ENCODE results near the gene ELAVL1. TPM values are rescaled to one million over a fixed set of nuclear protein-coding genes. Genes with fewer than 3 reads are reported as not detected.
A peak's percentile ranks its signal among the peaks of the same experiment; 100 is the strongest.

Gene ELAVL1
- polyA plus RNA-seq, 1 donor from 2014 or later, result 19.1 TPM

- H3K9ac ChIP-seq (ENCODE audit: low read length), result peak overlapping the region; percentile 85
- peak overlapping the region; percentile 13 for H3K4me2 ChIP-seq (ENCODE audit: low read length)
- H2AFZ ChIP-seq (ENCODE audit: low read depth, low read length), result peak overlapping the region; percentile 33
- H3K27ac ChIP-seq (ENCODE audit: low read length), result peak overlapping the region; percentile 81
- H3K36me3 ChIP-seq (ENCODE audit: insufficient read depth, low read length), result no peaks in the 10 kb centered on the region
- H3F3A ChIP-seq (ENCODE audit: insufficient read depth, low read length, poor library complexity, severe bottlenecking), result no peaks in the 10 kb centered on the region
- H3K27me3 ChIP-seq (ENCODE audit: insufficient read depth, low read depth, low read length), result peaks cover 31% of the 10 kb centered on the region
- H3K79me2 ChIP-seq (replicated peaks; ENCODE audit: insufficient read depth, low read length), result peaks cover 14% of the 10 kb centered on the region
- TF ChIP-seq MXI1 (conservative IDR thresholded peaks at IDR 0.05; ENCODE audit: poor library complexity, severe bottlenecking) (no peak), EP300 (conservative IDR thresholded peaks at IDR 0.05; ENCODE audit: poor library complexity, severe bottlenecking) (no peak), EZH2 (IDR thresholded peaks at IDR 0.05; ENCODE audit: borderline replicate concordance, insufficient read depth, low read length, poor library complexity, severe bottlenecking) (no peak), POLR2AphosphoS5 (IDR thresholded peaks at IDR 0.05) (no peak)
- no peaks in the 10 kb centered on the region for H3K9me3 ChIP-seq (ENCODE audit: low read length)
- H3K4me3 ChIP-seq (ENCODE audit: low read length), result peak overlapping the region; percentile 85
- H3K9me2 ChIP-seq (ENCODE audit: insufficient read depth, low read length), result no peaks in the 10 kb centered on the region
- peaks cover 10% of the 10 kb centered on the region for H4K20me1 ChIP-seq (ENCODE audit: insufficient read depth)
These were observed 84.7 kb downstream of the ELAVL1 start for GRCh38 chr19:7920519-7921301.

DNA sequence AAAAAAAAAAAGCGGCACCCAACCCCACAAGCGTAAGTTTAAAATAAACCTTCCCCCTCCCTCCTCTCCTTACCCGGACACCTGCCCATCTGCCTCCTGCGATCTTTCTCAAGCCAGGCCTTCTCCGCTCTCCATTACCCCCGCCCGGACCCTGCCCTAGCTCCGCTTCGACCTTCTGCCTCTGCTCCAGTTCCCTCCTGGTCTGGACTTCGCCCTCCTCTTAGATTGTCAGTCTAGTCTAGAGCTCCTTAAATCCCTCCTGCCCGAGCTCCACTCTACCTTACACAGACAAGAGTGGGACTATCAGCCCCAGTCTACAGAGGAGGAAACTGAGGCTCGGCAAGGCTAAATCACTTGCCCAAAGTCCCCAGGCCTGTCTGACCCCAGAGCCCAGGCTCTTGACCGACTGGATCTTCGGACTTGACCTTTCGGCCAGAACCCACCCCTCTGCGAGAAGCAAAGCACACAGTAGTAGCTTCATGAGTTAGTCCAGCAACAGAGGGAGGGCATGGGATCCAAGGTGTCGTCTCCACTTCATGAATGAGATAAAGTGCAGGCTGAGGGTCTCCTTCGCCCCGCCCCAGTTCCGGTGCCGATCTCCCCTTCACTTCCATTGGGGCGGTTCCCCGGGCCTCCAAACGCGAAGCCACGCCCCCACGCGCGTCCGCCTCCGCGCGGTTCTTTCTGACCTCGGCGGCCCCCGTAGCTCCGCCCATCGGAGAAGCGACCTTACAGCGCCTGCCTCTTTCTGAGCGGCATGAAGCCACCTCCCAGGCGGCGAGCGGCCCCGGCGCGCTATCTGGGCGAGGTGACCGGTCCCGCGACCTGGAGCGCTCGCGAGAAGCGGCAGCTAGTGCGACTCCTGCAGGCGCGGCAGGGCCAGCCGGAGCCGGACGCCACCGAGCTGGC is 85.6 kb downstream of the ELAVL1 start, which contains the start of gene SNAPC2:
Gene SNAPC2 (plus strand): TSS at position 729 of the 909 bp plus-strand sequence. CDS start 29 bp downstream, at position 758.
- peaks cover 12% of the 10 kb centered on the region for H3K79me2 ChIP-seq (replicated peaks; ENCODE audit: insufficient read depth, low read length)
- peak within 1 kb of the TSS; percentile 33 for H2AFZ ChIP-seq (ENCODE audit: low read depth, low read length)
- peak within 1 kb of the TSS; percentile 85 for H3K9ac ChIP-seq (ENCODE audit: low read length)
- no peaks in the 10 kb centered on the region for H3K9me2 ChIP-seq (ENCODE audit: insufficient read depth, low read length)
- no peaks in the 10 kb centered on the region for H3F3A ChIP-seq (ENCODE audit: insufficient read depth, low read length, poor library complexity, severe bottlenecking)
- H3K27ac ChIP-seq (ENCODE audit: low read length), result peak within 1 kb of the TSS; percentile 81
- TF ChIP-seq, protein P1, sequence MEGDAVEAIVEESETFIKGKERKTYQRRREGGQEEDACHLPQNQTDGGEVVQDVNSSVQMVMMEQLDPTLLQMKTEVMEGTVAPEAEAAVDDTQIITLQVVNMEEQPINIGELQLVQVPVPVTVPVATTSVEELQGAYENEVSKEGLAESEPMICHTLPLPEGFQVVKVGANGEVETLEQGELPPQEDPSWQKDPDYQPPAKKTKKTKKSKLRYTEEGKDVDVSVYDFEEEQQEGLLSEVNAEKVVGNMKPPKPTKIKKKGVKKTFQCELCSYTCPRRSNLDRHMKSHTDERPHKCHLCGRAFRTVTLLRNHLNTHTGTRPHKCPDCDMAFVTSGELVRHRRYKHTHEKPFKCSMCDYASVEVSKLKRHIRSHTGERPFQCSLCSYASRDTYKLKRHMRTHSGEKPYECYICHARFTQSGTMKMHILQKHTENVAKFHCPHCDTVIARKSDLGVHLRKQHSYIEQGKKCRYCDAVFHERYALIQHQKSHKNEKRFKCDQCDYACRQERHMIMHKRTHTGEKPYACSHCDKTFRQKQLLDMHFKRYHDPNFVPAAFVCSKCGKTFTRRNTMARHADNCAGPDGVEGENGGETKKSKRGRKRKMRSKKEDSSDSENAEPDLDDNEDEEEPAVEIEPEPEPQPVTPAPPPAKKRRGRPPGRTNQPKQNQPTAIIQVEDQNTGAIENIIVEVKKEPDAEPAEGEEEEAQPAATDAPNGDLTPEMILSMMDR (IDR thresholded peaks at IDR 0.05; ENCODE audit: poor library complexity, severe bottlenecking), result peak; percentile 49
- peak; percentile 23 for TF ChIP-seq RAD21 (conservative IDR thresholded peaks at IDR 0.05)
- no peak for TF ChIP-seq EP300 (conservative IDR thresholded peaks at IDR 0.05; ENCODE audit: poor library complexity, severe bottlenecking)
- peak; percentile 82 for TF ChIP-seq POLR2AphosphoS5 (IDR thresholded peaks at IDR 0.05)
- TF ChIP-seq MXI1 (conservative IDR thresholded peaks at IDR 0.05; ENCODE audit: poor library complexity, severe bottlenecking), result peak; percentile 83
- H3K9me3 ChIP-seq (ENCODE audit: low read length), result no peaks in the 10 kb centered on the region
- no peaks in the 10 kb centered on the region for H3K36me3 ChIP-seq (ENCODE audit: insufficient read depth, low read length)
- H3K4me2 ChIP-seq (ENCODE audit: low read length), result peak within 1 kb of the TSS; percentile 62
- peaks cover 10% of the 10 kb centered on the region for H4K20me1 ChIP-seq (ENCODE audit: insufficient read depth)
- H3K27me3 ChIP-seq (ENCODE audit: insufficient read depth, low read depth, low read length), result peaks cover 40% of the 10 kb centered on the region
- H3K4me3 ChIP-seq (ENCODE audit: low read length), result peak within 1 kb of the TSS; percentile 85

DNA sequence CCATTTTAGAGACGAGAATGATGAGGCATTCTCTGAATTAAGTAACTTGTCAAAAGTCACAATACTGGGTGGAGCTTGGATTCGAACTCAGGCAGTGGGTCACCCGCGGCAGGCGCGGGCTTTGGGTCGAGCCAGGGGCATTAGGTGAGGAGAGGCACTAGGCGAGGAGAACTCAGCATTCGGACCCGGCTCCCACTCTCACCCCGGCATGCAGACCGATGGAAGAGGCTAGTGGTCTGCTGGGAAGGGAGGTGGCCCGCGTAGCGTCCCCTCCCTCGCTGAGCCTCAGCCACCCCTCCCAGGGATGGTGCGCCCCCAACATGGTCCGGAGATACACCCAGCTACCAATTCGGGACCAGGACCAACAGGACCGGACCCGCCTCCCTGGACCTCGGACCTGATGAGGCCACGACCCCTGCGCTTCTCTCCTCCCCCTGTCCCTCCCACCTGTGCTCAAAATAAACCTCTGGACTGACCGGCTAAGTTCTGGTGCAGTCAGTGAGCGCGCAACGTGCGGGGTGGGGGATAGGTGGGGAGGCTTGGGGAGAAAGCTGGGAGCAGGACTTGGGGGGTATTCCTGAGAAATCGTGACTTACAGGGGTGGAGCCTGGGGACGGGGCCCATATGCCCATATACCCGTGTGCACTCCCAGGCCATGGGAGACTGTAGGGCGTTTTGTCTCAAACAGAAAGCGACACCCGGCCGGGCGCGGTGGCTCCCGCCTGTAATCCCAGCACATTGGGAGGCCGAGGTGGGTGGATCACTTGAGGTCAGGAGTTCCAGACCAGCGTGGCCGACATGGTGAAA is 86.6 kb downstream of the ELAVL1 start:
- H3K27ac ChIP-seq (ENCODE audit: low read length), result no peak overlapping the region
- no peak overlapping the region for H3K4me3 ChIP-seq (ENCODE audit: low read length)

More for the DNA sequence above, 86.6 kb downstream of the ELAVL1 start:
- Histone ChIP-seq H3K79me2 (replicated peaks; ENCODE audit: insufficient read depth, low read length) (peaks cover 2% of the 10 kb centered on the region), H3F3A (ENCODE audit: insufficient read depth, low read length, poor library complexity, severe bottlenecking) (no peaks in the 10 kb centered on the region), H3K9me3 (ENCODE audit: low read length) (no peaks in the 10 kb centered on the region), H4K20me1 (ENCODE audit: insufficient read depth) (peaks cover 6% of the 10 kb centered on the region), H2AFZ (ENCODE audit: low read depth, low read length) (no peak overlapping the region), H3K4me2 (ENCODE audit: low read length) (no peak overlapping the region), H3K9ac (ENCODE audit: low read length) (no peak overlapping the region), H3K27me3 (ENCODE audit: insufficient read depth, low read depth, low read length) (peaks cover 49% of the 10 kb centered on the region), H3K9me2 (ENCODE audit: insufficient read depth, low read length) (no peaks in the 10 kb centered on the region), H3K36me3 (ENCODE audit: insufficient read depth, low read length) (no peaks in the 10 kb centered on the region)
- no peak for TF ChIP-seq POLR2AphosphoS5 (IDR thresholded peaks at IDR 0.05)
- no peak for TF ChIP-seq EZH2 (IDR thresholded peaks at IDR 0.05; ENCODE audit: borderline replicate concordance, insufficient read depth, low read length, poor library complexity, severe bottlenecking)
- TF ChIP-seq SMC3 (conservative IDR thresholded peaks at IDR 0.05; ENCODE audit: poor library complexity), result no peak
- no peak for TF ChIP-seq EP300 (conservative IDR thresholded peaks at IDR 0.05; ENCODE audit: poor library complexity, severe bottlenecking)

Data from neural cell (in vitro differentiated cells).